Nucleus accumbens (tissue), 56 donors: ENCODE data around the gene ACTR2.

ENCODE experiments used
- DNase-seq, 56 donors: peaks; one replicate each; lab custom pipeline; 2025; lab: John Stamatoyannopoulos, UW

ACTR2 gene

GRCh38 chr2:65277118-65277517 is 49.5 kb downstream of the ACTR2 start:
- no peak for DNase-seq

DNA sequence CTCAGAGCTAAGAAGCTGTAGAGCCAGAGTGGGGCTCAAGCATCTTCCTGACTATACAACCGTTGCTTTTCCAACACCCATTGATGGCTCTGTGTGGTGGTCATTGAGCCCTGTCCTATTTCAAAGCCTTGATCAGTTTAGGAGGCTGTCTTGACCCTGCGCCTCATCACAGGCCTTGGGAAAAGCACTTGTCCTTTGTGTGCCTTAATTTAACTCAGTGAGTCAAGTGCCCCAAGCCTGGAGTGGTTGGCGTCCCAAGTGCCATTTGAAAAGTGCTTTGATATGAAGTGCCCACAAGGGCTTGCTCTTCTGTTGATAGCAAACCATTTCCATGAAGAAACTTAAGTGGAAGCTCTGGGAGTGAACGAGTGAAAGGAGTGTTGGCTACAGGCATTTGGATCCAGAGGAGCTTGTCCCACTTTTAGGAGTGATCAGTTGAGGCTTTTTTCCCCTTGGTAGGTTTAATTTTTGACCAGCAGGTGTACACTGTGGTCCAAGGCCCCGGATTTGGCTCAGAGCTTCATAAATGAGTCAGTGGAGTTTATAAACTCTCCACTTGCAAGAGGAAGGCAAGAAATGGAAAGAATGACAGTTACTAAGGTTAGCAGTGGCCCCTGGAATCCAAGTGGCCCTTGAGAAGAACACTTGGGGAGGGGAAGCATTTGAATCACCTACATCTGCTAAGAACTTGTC is 50.3 kb downstream of the ACTR2 start:
- DNase-seq: no peak

DNA sequence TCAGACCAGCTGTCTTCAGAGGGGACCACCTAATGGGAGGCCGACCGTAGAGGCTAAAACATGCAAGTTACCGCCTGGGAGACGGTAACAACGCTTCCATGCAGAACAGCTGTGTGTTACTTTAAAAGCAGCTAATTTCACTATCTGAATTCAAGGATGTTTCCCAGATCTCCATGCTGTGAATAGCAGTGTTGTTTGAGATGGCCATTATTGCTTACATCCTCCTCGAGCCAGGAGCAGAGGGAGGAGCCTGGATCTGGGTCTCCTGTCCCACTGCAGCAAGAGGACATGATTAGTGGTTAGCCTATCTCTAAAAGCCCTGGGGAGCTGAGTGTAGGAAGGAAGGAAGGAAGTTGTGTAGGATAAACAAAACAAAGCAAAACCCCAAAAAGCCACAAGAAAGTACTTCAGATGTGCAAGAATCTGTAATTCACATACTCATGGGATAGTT is 50.9 kb downstream of the ACTR2 start:
- DNase-seq: no peak

DNA sequence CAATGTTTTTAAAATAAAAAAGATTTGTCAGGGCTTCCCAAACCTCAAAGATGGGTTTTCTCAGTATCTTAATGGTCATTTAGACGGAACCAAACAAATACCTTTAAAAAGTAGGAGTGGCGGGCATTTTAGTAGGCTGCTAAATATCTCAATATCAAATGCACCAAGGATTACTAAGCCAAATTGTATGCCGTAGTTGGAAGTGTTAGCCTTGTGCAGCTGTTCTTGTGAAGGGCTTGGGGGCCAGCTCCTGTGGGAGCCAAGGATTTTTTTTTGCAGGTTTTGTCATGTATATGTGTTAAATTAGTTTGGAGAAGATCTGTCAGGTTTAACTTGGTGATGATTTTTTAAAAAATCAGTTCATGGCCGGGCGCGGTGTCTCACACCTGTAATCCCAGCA is 52.1 kb downstream of the ACTR2 start:
- DNase-seq: no peak

DNA sequence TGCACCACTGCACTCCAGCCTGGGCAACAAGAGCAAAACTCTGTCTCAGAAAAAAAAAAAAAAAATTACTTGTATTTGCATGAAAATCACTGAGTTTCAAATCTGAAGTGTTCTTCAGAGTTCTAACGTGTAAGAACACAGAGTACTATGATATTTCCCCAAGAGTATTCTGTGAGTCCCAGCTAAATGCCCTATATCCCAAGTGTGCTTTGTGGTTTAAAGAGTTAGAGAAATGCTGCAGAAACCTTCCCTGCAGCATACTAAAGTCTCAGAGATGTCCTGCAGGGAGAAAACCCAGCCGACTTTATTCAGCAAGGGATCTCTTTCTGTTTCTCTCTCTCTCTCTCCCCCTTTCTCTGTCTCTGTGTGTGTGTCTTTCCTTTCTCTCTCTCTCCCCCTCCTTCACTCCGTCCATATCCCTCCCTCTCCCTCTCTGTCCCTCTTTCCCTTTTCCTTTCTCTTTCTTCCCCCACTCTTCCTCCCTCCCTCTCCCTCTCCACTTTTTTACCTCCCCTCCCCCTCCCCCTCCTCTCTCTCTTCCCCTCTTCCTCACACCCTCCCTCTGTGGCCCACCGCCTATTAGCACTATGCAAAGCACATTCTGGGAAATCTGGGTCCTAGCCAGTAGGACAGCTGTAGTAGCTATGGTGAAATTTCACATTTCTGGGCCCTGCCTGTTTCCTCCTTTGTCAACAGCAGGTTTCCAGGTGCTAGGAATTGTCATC is 54.2 kb downstream of the ACTR2 start:
- no peak for DNase-seq

GRCh38 chr2:65282477-65283053 is 54.9 kb downstream of the ACTR2 start:
- peak in 4 of 56 donors; percentile 6 to 11 (median 8) for DNase-seq

- no peak for DNase-seq
Observed at GRCh38 chr2:65287364-65287763, 59.7 kb downstream of the ACTR2 start.

DNA sequence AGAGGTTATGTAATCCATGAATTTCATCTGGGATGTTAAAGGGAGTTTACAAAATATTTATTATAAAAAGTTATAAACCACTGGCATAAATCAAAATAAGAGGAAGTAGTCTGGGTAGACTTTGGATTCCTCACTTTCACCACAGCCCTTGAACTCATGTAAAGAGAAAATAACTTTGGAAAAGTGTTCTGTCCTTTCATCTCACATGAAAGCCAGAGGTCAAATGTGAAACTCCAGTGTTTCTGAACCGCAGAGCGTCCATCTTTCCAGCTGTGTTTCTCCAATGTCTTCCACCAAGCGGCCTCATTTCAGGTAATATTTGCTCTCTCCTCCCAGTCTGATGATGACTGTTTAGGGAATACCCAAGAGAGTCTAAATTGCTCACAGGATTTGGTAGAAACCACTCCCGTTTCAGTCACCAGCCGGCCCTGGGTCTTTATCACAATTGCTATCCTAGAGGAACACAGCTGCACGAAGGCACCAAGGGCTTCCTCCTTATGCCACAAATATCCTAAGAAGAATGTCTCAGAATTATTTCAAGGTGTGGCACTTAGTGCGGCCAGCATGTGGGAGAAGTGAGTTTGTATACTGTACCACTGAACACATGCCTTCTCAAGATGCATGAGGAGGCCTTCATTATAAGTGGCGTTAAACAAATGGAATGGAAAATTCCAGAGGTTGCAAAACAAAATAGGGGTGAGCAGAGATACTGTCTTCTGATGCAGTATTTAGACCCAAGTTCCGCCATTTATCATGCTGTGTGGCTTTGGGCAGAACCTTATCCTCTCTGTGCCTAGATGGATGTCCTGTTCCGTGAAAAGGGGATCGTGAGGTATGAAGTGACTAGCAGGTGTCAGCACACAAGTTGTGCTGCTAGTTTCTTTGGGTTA is 63.8 kb downstream of the ACTR2 start:
- no peak for DNase-seq

GRCh38 chr2:65292106-65292400 is 64.4 kb downstream of the ACTR2 start:
- no peak for DNase-seq

DNA sequence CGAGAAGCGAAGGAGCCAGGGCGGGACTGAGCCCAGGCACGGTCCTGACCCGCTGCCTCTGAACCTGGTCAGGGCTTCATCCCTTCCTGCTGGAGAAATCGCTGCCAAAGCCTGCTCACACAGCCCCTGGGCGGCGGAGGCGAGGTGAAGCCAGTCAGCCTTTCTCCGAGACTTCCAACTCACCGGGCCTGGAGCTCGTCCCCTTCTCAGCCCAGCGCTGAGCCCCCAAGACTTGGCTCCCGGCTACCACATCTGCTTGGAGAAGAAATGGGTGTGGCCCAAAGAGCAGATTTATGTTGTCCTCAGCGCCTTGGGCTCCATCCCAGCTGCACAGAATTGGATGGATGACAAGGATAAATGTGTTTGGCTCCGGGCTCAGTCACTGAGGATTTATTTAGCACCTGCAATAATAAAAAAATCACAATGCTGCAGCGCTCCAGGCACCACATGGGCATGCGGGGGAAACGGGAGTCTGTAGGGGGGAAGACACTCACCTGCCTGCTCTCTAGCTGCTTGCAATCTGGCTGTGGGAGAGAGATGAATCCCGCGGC is 64.9 kb downstream of the ACTR2 start:
- DNase-seq: no peak

DNA sequence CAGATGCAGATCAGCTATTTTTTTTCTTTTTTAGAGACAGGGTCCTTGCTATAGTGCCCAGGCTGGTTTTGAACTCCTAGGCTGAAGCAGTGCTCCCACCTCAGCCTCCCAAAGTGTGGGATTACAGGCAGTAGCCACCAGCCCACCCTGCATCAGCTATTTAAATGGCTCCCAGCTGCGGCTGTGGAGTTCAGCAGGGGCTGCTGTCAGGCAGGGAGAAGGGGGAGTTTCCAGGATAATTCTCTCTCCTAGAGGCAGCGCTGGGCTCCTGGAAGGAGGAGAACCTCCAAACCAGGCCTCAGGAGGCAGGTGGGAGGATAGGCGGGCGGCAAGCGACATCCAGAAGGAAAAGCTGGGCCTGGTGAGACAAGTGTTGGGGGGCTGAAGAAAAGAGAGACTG is 65.7 kb downstream of the ACTR2 start:
- no peak for DNase-seq

DNA sequence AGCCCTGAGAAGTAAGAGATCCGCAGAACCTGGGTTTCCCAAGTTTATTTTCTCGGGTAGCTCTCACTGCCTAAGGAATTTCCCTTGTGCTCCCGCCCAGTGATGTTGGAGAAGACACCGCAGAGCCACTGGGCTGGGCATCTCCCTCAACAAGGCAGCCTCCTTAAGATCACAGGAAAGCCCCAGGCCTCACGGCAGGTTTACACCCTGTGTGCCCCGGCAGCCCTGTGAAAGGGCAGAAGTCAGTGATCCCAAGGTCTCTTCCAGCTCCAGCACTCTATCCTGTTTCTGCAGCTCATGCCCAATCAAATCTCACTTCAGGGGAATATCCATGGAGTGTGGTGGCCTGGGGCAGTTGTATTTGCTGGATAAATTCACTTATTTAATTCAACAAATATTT is 66.5 kb downstream of the ACTR2 start:
- no peak for DNase-seq

DNA sequence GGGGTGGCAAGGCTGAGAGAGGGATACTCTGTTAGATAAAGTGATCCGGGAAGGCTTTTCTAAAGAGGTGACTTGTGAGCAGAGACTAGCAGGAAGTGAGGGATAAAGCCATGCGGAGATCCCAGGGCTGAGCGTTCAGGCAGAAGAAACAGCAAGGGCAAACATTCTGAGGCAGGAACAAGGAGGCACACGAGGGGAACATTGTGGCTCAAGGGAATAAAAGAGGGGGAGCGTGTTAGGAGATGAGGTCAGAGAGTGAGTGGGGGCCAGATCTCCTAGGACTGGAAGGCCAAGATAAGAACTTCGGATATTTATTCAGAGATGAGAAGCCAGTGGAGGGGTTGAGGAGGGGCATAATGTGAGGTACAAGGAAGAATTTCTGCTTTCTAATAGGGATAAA is 67.1 kb downstream of the ACTR2 start:
- no peak for DNase-seq

GRCh38 chr2:65296971-65297370 is 69.3 kb downstream of the ACTR2 start:
- DNase-seq: no peak

GRCh38 chr2:65297544-65297943 is 69.9 kb downstream of the ACTR2 start:
- DNase-seq: no peak

- DNase-seq: no peak
Observed at GRCh38 chr2:65298089-65298488, 70.5 kb downstream of the ACTR2 start.

DNA sequence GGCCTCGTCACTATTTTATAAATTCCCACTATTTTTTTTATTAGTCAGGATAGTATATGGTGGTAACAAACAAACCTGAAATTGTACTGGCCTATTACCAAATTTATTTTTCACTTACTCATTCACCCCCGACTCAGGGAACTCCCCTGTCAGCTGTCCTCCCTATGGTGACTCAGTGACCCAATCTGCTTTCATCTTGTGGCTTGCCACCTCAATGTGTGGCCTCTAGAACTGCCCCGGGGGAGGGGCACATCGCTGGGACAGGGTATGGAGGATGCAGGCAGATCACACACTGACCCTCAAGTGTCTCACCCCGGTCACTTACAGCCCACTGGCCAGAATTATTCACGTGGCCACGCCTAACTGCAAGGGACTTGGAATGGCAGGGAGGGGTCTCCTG is 71.6 kb downstream of the ACTR2 start:
- no peak for DNase-seq

DNA sequence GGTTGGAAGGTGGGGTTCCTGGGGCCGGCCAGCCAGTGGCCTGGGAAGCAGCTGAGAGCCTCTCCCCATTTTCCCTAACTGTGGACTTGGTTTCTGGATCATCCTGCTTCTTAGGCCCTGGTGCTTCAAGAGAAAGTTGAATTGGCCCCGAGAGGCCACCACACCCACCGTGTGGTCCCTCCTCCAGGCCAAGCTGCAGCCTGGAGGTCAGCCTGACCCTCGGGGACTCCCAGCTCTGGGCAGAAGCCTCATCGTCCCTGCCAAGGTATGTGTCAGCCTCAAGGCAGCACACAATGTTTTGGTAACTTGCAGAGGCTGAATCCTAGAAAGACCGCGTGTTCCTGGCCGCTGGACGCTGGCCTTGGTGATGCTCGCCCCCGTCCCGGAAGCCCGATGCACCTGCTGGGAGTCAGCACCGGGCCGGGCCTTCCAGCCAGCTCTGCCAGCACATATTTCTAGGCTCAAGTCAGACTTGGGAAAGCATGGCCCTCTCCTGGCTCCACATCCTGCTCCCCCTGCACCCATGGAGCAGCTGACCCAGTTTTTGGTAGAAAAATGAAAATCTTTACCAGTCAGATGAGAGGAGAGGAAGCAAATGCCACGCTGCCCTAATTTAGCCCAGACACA is 72.6 kb downstream of the ACTR2 start:
- DNase-seq: peak in 23 of 56 donors; percentile 8 to 60 (median 23)

GRCh38 chr2:65300761-65301711 is 73.4 kb downstream of the ACTR2 start:
- DNase-seq: peak in 50 of 56 donors; percentile 6 to 81 (median 40)
